ENCODE measurements around the gene CAMTA1.

CAMTA1 gene

DNA sequence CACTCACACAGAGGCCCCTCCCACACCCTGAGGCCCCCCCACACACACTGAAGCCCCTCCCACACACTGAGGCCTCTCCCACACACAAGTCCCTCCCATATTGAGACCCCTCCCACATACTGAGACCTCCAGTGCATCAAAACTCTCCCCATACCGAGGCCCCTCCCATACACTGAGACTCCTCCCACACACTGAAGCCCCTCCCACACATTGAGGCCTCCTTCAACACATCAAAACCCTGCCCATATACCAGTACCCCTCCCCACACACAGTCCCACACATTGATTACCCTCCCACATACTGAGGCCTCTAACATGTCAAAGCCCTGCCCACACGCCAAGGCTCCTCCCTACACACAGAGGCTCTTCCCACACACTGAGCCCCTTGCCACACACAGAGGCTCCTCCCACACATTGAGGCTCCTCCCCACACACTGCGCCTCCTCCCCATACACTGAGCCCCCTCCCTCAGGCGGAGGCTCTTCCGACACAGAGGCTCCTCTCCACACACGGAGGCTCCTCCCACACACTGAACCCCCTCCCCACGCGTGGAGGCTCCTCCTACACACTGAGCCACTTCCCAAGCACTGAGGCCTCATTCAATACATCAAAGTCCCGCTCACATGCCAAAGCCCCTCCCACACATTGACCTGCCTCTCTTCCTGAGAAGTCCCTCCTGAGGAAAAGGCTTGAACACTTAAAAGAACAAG is 392.3 kb downstream of the CAMTA1 start:
- no peak for DNase-seq

DNA sequence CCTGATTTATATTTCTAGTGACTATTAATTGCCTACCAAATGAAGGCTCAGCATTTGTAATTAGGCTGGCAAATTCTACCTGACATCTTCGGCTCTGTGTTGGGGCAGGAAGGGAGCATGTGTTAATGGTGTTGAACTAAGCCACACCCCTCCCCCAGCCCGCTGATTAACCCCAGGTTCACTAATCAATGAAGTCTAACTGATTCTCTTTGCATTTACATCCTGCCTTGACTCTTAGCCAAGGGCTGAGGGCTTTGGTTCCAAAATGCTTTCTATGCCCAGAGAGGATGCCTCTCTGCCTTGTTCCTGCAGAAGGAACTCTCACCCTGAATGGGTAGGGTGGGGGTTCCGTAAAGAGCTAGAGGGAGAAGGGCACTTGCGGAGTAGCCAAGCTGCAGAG is 393.1 kb downstream of the CAMTA1 start:
- DNase-seq: no peak

DNA sequence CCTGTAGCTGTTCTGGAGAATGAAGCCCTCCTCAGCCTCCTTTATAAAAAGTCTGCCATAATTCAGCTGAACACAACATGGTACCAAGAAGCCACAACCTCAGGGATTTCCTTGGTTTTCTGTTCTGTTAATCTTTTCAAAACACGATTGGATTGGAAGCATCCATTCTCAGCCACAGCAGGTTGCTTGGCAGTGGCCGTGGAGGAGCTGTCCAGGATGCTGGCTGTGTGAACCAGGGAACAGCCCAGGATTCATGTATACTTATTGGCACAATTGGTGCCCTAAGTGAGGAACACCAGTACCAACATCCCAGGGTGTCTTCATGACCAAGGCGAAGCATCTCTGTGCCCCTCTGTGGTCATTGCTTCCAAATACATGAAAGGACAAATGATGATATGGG is 393.5 kb downstream of the CAMTA1 start:
- no peak for DNase-seq

DNA sequence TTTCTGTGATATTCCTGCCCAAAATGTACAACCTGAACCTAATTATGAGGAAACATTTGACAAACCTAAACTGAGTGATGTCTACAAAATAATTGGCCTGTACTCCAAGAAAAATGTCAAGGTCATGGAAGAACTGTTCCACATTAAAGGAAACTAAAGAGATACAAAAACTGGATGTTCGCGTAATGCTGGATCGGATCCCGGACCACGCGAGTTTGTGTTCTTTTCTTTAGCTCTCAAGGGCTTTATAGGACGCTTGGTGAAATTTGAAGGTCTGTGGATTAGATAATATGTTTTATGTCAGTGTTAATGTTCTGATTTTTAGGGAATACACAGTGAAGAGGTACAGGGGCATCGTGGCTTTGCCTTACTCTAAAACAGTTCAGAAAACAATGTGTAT is 400.5 kb downstream of the CAMTA1 start:
- no peak for DNase-seq

DNA sequence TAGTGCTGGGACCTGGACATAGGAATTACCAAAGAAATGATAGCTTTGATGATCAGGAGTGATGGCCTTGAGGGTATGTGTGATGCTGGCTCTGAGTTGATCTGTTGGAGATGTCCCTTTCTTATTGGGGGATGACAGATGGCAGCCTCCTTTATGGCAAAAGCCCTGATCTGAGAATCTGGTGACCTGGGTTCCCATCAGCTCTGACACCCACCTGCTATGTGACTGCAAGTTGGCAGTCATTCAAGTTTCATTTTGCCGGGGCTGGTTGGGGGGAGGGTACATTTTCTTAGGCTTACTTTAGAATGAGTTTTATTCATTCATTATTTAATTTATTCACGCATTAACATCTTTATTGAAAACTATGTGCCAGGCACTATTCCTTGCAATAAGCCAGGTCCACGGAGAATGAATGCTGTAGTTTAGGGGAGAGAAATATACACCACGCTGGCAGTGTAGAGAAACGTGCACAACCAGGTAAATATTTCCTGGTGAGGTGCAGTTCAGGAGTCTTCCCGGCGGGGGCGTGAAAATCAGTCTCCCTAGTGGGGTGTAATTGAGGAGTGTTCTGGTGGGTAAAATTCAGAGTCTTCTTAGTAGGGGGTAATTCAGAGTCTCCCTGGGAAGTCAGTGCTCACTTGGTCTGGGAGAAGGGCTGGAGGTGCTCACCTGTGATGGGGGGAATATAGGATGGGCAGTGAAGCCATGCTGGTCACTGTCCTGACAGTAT is 401.3 kb downstream of the CAMTA1 start:
- peak; percentile 24 for DNase-seq

DNA sequence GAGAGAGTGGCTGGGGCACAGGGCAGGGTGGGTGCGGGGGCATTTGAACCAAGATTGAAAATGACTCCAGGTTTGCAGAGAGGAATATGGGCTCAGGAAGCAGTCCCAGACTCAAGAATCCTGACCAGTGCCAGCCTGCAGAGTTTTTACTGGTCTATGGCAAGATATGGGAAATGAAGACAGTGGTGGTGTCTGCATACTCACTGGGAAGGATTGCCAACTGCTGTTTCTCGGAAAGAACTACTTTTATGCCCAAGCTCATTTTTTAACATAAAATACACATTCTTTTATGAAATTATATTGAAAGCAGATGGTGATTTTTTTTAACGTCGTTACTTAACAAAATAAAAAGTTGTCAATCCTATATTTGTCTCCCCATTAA is 401.8 kb downstream of the CAMTA1 start:
- DNase-seq: no peak

DNA sequence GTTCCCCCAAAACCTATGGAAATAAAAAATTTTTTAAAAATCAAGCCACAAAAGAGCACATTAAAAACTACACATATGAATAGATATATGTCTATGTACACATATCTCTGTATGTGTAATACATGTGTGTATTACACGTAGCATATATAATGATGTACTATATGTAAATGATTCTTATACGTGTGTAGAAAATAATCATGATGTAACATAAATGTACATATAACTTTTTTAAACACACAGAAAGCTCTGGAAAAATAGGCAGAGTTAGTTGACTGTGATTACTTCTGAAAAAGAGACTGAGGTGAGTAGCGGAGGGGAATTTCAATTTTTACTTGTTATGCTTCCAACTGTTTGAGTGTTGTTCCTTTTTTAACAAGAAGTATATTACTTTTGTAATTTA is 405.0 kb downstream of the CAMTA1 start:
- DNase-seq: no peak

DNA sequence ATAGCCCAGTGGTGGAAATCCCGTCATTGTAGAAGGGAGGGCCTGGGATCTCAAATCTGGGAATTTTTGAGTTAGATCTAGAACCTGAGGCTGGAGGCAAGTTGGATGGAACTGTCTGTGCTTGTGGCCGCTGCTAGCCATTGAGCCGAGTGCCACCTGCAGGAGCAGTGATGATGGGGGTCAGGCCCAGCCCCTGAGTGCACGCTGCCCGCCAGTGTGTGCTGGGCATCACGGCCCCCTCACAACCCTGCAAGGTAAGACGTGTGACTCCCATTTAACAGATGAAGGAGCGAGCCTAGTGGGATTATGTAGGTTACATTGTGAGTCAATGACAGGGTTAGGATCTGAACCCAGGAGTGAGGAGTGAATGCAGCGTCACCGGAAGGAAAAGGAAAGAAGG is 407.2 kb downstream of the CAMTA1 start:
- DNase-seq: no peak

DNA sequence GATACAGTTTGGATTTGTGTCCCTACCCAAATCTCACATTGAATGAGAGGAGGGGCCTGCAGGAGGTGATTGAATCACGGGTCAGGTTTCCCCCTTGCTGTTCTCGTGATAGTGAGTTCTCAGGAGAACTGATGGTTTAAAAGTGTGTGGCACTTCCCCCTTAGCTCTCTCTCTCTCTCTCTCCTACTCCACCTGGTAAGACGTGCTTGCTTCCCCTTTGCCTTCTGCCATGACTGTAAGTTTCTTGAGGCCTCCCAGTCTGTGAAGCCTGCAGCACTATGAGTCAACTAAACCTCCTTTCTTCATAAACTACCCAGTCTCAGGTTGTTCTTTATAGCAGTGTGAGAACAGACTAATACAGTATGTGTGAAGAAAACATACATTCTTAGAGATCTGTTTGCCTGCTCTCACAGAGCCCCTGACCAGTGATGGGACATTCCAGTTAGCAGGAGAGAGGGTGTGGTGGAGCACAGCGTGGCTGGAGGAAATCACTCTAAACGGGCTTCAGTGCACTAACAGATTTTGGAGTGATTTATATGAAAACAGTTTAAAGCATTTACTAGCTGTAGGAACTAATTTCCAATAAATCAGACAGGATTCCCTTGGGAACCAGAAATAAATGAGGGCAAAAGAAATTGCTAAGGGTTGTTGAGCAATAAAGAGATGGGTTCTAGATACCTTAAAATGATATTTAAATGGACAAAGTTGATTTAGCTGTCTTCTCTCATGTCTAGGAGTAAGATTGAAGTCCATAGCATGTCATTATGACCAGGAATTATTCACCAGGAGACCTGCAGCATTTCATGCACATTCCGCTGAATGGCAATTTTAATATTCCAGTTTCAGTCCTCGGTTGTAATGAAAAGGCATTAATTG is 411.0 kb downstream of the CAMTA1 start:
- DNase-seq: no peak

DNA sequence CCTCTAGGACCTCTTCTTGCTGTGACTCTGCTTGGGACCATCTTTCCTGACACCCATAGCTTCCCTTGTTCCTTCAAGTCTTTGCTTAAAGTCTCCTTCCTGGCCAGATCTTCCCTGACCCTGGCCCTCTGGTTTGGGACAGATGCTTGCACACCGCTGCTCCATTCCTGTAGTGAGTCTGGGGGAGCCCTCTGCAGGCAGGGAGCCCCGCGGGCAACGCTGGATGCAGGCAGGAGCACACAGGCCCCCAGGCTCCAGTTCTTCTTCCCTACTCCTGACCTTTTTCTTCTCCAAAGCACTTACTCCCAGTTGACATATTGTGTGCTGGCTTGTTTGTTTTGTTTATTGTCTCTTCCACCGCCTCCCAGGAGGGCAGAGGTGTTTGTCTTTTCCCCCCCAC is 413.4 kb downstream of the CAMTA1 start:
- no peak for DNase-seq

DNA sequence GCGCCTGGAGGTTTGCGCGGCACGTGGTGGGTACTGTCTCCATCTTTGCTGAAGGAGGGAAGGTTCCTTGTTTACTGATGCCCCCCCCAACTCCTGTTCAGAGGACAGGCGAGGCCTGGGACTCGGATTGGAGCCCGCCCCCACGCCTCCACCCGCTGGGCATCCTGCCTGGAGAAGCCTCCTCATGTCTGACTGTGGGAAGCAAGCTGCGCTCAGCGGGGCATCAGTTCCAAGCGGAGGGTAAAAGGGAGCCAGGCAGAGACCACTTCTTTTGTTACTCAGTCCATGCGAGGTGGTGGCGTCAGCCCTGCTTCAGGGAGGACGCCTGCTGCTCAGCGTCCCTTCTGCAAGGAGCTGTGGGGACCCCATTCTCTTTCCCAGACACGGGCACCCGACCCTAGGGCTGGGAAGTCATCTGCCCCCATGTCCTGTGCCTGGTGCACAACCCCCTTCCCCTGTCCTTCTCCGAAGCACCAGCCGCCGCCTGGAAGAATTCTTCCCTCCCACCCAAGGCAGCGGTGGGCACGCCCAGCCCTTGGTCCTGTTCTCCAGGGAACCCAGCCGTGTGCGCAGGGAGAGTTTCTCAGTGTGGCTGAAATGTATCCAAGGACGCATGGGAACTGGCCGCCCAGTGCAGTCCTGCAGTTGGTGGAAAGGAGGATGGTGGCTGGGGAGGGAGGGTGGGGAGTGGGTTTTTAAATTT is 414.0 kb downstream of the CAMTA1 start:
- DNase-seq: no peak

DNA sequence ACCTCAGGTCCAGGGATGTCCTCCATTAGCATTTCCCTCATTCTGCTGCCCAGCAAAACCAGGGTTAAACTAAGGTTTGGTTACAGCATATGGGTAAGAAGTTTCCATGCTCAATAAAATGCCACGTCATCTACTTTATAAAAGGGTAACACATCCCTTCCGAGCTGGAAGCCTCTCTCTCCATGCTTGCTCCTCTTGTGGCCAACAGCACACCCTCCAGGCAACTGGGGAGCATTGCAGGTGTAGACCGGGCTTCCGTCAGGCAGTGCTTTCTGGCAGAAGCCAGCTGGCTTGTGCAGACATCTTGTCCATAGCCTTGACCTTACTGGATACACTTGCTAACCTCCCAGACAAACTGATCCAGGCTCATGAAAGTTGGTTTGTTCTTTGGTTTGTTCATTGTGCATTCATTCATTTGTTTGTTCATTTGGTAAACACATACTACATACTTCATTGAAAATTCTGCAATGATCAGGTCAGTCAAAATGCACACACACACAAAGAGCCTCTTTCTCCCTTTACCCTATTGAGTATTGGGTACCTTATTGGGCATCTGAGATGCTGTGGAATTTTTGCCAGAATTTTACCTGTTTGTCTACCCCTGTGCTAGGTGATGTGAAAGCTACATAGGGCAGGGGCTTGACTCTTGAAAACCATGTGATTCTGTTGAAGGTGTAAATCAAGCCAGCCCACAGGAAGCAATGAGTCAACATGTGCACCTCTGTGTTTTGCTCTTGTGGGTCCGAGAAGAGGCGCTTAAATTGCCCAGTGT is 422.8 kb downstream of the CAMTA1 start:
- DNase-seq: peak; percentile 63

DNA sequence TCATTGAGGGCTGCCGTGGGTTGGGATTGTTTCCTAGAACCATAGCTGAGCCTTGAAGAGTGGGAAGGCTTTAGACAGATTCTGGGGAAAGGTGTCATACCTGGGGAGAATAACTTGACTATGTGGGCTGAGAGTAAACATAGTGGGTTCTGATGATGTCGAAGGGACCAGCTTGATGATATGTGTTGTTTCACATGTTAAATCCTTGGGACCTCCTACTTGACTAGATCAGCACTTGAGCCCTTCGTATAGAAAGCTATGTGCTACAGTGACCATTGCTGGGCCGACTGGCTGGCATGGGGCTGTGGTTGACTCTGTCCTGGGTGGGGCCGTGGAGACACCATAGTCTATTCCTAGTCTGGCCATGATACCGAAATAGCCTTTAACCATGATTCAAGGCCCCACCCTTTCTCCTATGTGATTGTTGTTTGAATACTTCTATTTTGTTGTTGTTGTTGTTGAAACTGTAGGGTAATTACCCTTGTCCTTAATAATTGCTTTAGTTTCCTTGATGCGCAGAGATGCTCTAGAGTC is 423.5 kb downstream of the CAMTA1 start:
- DNase-seq: no peak

DNA sequence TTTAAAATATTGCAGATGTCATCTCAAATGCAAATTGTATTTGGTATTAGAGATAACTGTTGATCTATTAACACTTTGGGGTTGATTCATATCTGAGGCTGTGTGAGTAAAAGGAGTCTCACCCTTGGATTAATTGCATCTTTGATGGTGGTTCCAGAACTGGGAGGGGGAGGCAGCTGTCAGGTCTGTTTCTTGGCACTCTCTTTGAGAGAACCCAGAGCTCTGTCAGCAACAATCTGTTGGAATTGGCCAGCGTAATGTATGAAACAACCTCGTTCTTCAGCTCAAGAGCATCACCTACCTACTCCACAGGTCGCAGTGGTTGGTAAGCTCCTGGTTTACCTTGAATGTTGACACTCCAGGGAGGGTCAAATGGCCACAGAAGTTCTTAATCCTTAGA is 424.1 kb downstream of the CAMTA1 start:
- DNase-seq: no peak

DNA sequence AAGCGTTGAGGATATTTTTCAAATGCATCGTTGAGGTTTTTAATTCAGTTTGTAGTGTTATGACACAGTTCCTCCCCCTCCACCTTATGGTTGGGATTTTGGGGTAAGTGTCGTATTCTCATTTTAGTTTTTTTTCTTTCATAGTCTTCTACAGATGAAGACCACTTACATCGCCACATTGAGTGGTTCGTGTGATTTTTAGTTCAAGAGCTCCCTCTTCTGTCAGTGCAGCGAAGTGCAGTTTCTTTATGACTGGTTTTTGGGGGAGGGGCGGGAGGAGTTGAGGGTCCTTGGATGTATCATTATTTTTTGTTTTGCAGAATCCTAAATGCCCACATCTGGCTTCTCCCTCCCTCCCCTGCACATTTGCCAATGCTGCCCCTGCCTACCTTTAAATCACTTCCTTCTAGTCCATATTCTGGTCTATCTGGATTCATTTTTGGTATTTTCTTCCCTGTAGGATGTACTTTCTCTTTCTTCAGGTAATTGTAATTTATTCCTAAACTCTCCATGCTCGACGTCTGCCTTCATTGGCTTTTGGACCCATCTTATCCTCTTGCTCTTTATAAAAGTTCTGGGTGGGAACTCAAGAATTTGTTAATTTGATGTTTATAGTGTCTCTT is 433.1 kb downstream of the CAMTA1 start:
- peak; percentile 61 for DNase-seq

DNA sequence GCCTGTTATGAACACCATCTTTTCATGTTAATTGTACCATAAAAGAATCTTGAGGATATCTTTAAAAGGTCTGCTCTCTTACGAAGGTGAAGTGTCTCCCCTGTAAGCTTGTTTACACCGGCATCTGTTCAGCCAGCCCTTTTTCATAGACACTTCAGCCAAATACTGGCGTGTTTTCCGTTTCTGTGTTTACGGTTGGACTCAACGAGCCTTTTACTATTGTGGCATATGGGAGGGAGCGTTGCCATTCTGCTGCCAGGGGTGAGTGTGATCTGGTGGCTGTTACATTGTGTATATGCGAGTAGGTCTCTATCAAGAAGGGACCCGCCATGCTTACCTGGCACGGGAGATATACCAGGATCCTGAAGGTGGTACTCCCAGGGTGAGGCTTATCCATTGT is 433.8 kb downstream of the CAMTA1 start:
- no peak for DNase-seq

DNA sequence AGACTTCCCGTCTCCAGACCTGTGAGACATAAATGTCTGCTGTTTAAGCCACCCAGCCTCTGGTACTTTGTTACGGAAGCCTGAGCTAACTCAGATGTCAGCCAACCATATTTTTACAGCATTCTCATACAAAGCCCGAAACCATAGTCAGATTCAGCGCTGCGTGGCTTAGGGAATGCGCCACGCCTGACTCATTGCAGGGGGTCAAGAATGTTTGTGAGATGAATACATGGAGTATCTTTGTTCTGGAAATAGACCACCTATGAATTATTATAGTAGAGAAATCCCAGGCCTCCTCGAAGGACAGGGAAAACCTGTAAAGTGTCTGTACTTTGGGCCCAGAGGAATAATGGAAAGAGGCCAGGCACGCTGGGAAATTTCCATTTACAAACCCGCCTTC is 434.8 kb downstream of the CAMTA1 start:
- DNase-seq: no peak

DNA sequence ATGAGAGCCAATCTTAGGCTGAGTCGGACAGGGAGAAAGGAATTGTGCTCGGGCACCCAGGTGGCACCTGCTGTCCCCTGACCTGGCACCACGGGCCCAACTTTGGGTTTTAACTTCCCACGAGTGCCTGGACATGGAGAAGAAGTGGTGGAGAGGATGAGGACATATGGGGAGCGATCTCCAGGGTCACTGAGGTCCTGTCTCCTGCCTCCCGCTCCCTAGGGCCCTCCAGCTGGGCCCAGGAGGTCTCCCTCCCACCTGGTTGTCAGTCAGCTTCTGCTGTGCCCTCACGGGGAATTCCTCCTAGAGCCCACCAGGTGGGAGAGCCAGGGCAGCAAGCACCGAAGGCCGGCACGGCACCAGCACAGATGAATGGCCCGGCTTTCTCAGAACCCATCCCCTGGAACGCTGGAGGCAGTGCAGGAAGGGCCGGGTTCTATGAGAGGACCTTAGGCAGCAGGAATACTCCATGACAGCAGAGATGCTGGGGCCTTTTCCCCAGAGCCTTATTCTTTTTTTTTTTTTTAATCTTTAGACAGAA is 435.5 kb downstream of the CAMTA1 start:
- DNase-seq: no peak

DNA sequence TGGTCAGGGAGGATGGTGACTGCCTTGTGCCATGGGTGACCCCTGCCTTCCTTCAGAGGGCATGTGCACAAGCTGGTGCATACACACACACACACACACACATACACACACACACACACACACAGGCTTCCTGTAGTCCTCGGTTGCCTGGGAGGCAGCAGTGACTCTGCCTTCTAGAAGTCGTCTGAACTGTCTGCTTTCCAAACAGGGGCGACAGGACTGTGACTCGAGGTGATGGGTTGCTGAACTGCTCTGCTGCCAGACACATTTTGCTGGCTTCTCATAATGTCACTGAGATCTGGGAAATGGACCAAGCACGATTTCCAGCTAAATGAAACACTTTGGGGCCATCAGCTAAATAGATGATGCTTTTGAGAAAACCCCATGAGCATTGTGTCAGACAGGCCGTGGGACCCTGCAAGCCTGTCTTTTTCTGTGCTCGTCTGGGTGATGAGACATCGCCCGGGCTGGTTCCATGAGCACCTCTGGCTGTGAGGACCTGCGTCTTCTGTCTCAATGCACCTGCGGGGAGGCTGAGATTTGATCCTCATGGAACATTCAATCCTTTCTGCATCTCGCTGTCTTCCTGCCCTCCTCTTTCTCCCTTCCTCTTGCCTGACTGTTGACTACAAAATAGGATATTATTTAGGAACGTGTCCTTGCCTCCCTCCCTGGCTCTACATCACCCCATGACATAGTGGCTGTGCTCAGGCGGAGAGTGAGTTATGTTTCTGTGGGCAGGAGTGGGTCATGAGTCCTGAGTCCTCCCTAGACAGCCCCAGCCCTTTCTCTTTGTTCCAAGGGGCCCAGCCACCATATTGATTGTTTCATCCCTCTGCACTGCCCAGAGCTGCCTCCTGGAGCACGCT is 436.8 kb downstream of the CAMTA1 start:
- DNase-seq: no peak

DNA sequence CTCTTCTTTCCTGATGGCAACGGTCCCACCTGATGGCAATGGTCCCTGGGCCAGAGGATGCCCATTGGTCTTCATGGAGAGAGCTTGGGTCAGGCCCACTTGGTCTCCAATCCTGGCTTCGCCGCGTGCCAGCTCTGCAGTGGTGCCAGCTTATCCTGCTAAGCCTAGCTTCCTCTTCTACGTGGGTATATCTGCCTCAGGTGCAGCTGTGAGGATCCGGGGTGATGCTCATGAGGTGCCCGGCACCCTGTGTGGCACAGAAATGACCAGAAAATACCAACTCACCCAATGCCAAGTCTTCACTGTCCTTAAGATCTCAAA is 437.4 kb downstream of the CAMTA1 start:
- DNase-seq: no peak

All from NCI-H1436 (cell line).